Type B pancreatic cell (in vitro differentiated cells): ENCODE measurements around the gene PDZD4. TPM values are rescaled to one million over a fixed set of nuclear protein-coding genes. Genes with fewer than 3 reads are reported as not detected.
A peak's percentile ranks its signal among the peaks of the same experiment; 100 is the strongest.

ENCODE experiments used
- DNase-seq: peaks from one replicate; pipeline ENCODE4 v3.0.0; 2021; ENCODE audit warnings: mixed read lengths; ENCODE audit not compliant: unreplicated experiment; ENCODE audit errors: extremely low spot score
- H3K27ac Mint-ChIP-seq: 2 replicates; pipeline ENCODE4 v1.8.0; 2021; ENCODE audit warnings: mild to moderate bottlenecking, mixed read lengths
- H3K27me3 Mint-ChIP-seq: 2 replicates; pipeline ENCODE4 v1.8.0; 2021; ENCODE audit warnings: mixed read lengths
- H3K36me3 Mint-ChIP-seq: 2 replicates; pipeline ENCODE4 v1.8.0; 2021; ENCODE audit warnings: mixed read lengths
- H3K4me1 Mint-ChIP-seq: one replicate; pipeline ENCODE4 v1.8.0; 2021; ENCODE audit warnings: mixed read lengths; ENCODE audit not compliant: unreplicated experiment
- H3K4me3 Mint-ChIP-seq: 2 replicates; pipeline ENCODE4 v1.8.0; 2021; ENCODE audit warnings: mild to moderate bottlenecking, mixed read lengths
- H3K9me3 Mint-ChIP-seq: 2 replicates; pipeline ENCODE4 v1.8.0; 2021; ENCODE audit warnings: mixed read lengths
- total RNA-seq: library from RNA; stranded (reverse); gene quantifications from 2 replicates; pipeline ENCODE4 v1.2.1, GENCODE V29; 2021; ENCODE audit warnings: low replicate concordance
- TF ChIP-seq, protein P1 (sequence below): fragments of 200-600 bp; sonication (generic); conservative IDR thresholded peaks from 2 replicates; pipeline ENCODE4 v1.5.0; 2021; ENCODE audit warnings: antibody characterized with exemption, mild to moderate bottlenecking

Gene PDZD4
- total RNA-seq, 1 donor from 2014 or later, result 23.9 TPM

GRCh38 chrX:153780678-153781427 lies 49.5 kb downstream of the PDZD4 start, which contains the start of gene SRPK3:
Gene SRPK3 (plus strand): TSS chrX:153781041. CDS start chrX:153781087, 46 bp downstream.
- Mint-ChIP-seq H3K36me3 (no peaks in the 10 kb centered on the region), H3K4me1 (no peaks in the 10 kb centered on the region), H3K27me3 (no peaks in the 10 kb centered on the region), H3K4me3 (no peak within 1 kb of the TSS), H3K9me3 (no peaks in the 10 kb centered on the region), H3K27ac (no peak within 1 kb of the TSS)
- TF ChIP-seq, protein P1, sequence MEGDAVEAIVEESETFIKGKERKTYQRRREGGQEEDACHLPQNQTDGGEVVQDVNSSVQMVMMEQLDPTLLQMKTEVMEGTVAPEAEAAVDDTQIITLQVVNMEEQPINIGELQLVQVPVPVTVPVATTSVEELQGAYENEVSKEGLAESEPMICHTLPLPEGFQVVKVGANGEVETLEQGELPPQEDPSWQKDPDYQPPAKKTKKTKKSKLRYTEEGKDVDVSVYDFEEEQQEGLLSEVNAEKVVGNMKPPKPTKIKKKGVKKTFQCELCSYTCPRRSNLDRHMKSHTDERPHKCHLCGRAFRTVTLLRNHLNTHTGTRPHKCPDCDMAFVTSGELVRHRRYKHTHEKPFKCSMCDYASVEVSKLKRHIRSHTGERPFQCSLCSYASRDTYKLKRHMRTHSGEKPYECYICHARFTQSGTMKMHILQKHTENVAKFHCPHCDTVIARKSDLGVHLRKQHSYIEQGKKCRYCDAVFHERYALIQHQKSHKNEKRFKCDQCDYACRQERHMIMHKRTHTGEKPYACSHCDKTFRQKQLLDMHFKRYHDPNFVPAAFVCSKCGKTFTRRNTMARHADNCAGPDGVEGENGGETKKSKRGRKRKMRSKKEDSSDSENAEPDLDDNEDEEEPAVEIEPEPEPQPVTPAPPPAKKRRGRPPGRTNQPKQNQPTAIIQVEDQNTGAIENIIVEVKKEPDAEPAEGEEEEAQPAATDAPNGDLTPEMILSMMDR, result no peak
- DNase-seq, result no peak

GRCh38 chrX:153779891-153780677 lies 50.3 kb downstream of the PDZD4 start:
- TF ChIP-seq, protein P1, result no peak
- Mint-ChIP-seq H3K4me1 (no peaks in the 10 kb centered on the region), H3K27me3 (no peaks in the 10 kb centered on the region), H3K4me3 (no peak overlapping the region), H3K27ac (no peak overlapping the region), H3K36me3 (no peaks in the 10 kb centered on the region), H3K9me3 (no peaks in the 10 kb centered on the region)
- no peak for DNase-seq

DNA sequence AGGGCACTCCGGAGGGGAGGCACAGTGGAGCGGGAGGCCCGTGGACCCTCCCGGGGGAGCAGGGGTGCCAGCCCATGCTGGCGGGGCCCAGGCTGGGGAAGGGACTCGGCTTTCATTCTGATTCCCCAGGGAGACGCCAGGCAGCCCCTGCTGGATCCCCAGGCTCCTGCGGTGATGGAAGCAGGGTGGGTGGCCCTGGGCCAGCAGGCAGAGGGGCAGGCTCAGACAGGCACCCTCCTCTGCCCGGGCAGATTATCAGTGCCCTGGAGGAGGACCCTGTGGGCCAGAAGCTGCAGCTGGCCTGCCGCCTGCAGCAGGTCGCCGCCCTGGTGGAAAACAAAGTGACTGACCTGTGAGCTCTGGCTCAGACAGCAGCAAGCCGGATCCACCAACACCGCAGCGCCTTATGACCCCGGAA lies 51.7 kb downstream of the PDZD4 start:
- Mint-ChIP-seq H3K36me3 (no peaks in the 10 kb centered on the region), H3K27ac (no peak overlapping the region), H3K9me3 (no peaks in the 10 kb centered on the region), H3K4me1 (no peaks in the 10 kb centered on the region), H3K4me3 (no peak overlapping the region), H3K27me3 (no peaks in the 10 kb centered on the region)
- TF ChIP-seq, protein P1, result peak; percentile 33
- no peak for DNase-seq

DNA sequence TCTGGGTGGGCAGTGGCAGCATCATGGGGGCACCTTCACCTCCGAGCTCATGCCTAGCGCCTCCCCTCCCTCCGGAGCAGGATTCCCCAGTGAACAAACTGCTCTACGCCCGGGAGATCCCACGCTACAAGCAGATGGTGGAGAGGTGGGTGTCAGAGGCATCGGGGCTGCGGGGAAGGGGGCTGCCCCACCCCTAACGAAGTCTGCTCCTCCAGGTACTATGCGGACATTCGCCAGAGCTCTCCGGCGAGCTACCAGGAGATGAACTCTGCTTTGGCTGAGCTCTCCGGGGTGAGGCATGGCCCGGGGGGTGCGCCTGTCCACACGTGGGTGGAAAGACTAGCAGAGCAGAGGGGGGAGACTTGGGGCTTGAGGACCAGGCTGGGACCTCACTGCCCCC lies 52.2 kb downstream of the PDZD4 start:
- Mint-ChIP-seq H3K4me1 (no peaks in the 10 kb centered on the region), H3K27ac (no peak overlapping the region), H3K27me3 (no peaks in the 10 kb centered on the region), H3K4me3 (no peak overlapping the region), H3K9me3 (no peaks in the 10 kb centered on the region), H3K36me3 (no peaks in the 10 kb centered on the region)
- TF ChIP-seq, protein P1, result no peak
- no peak for DNase-seq

GRCh38 chrX:153777261-153778090 lies 52.9 kb downstream of the PDZD4 start:
- Mint-ChIP-seq H3K4me1 (no peaks in the 10 kb centered on the region), H3K36me3 (no peaks in the 10 kb centered on the region), H3K9me3 (no peaks in the 10 kb centered on the region), H3K4me3 (no peak overlapping the region), H3K27me3 (no peaks in the 10 kb centered on the region), H3K27ac (no peak overlapping the region)
- DNase-seq, result no peak
- TF ChIP-seq, protein P1, result no peak
